CD14-positive monocyte (primary cell): ENCODE measurements around the gene EYA4. TPM values are rescaled to one million over a fixed set of nuclear protein-coding genes. Genes with fewer than 3 reads are reported as not detected.

ENCODE experiments used
- DNase-seq, 3 donors: peaks; one replicate each; pipeline ENCODE4 v3.0.0-alpha.2; 2011 to 2022
- H2AFZ ChIP-seq: 2 replicates; pipeline ENCODE4 v1.6.0; 2012; ENCODE audit warnings: mild to moderate bottlenecking, low read depth, low read length, inconsistent platforms; ENCODE audit not compliant: insufficient read depth, poor library complexity, severe bottlenecking
- H3K27ac ChIP-seq, 2 donors: 1 replicate in 1 of 2; 2 replicates in 1 of 2; pipeline ENCODE4 v1.5.1; 2012 to 2013; ENCODE audit warnings: low read length in 2 of 2, control low read depth in 1 of 2, inconsistent platforms in 1 of 2, low read depth in 1 of 2, mild to moderate bottlenecking in 1 of 2
- H3K27me3 ChIP-seq, 2 donors: one replicate each; pipeline versions ENCODE4 v1.6.0 to v1.6.1; 2011 to 2013; ENCODE audit warnings: low read length in 2 of 2; ENCODE audit not compliant: control insufficient read depth in 2 of 2, insufficient read depth in 2 of 2
- H3K36me3 ChIP-seq, 2 donors: replicated peaks in 1 of 2; 1 replicate in 1 of 2; 2 replicates in 1 of 2; pipeline versions ENCODE4 v1.5.1 to v1.6.1; 2012 to 2013; ENCODE audit warnings: low read length in 2 of 2, control low read depth in 1 of 2, inconsistent platforms in 1 of 2, mild to moderate bottlenecking in 1 of 2; ENCODE audit not compliant: insufficient read depth in 2 of 2, control insufficient read depth in 1 of 2
- H3K4me1 ChIP-seq, 2 donors: 1 replicate in 1 of 2; 2 replicates in 1 of 2; pipeline versions ENCODE4 v1.5.1 to v1.6.1; 2012 to 2013; ENCODE audit warnings: low read length in 2 of 2, control low read depth in 1 of 2, inconsistent platforms in 1 of 2, mild to moderate bottlenecking in 1 of 2, moderate library complexity in 1 of 2; ENCODE audit not compliant: insufficient read depth in 2 of 2, control insufficient read depth in 1 of 2
- H3K4me2 ChIP-seq: replicated peaks from 2 replicates; pipeline ENCODE3; 2012; ENCODE audit warnings: low read length, moderate library complexity, mild to moderate bottlenecking; ENCODE audit not compliant: poor library complexity, severe bottlenecking; ENCODE audit errors: extremely low read depth
- H3K4me3 ChIP-seq, 3 experiments: fragments of 200-600 bp in 1 of 3; sonication (generic) in 1 of 3; replicated peaks in 1 of 3; 1 replicate in 2 of 3; 2 replicates in 1 of 3; pipeline ENCODE4 v1.5.1; 2011 to 2013; ENCODE audit warnings: low read length in 3 of 3, mild to moderate bottlenecking in 3 of 3, control low read depth in 2 of 3, low read depth in 2 of 3, inconsistent platforms in 1 of 3, moderate library complexity in 1 of 3
- H3K79me2 ChIP-seq: 2 replicates; pipeline ENCODE4 v1.6.0; 2012; ENCODE audit warnings: mild to moderate bottlenecking, control low read depth, inconsistent platforms, low read length, moderate library complexity; ENCODE audit not compliant: insufficient read depth
- H3K9ac ChIP-seq: 2 replicates; pipeline ENCODE4 v1.6.0; 2017; ENCODE audit warnings: low read length, mild to moderate bottlenecking; ENCODE audit not compliant: insufficient read depth, poor library complexity, severe bottlenecking
- H3K9me3 ChIP-seq, 2 donors: replicated peaks in 1 of 2; 1 replicate in 1 of 2; 2 replicates in 1 of 2; pipeline versions ENCODE4 v1.5.1 to v1.6.1; 2012 to 2013; ENCODE audit warnings: low read length in 2 of 2, control low read depth in 1 of 2; ENCODE audit not compliant: control insufficient read depth in 1 of 2, insufficient read depth in 1 of 2
- H4K20me1 ChIP-seq: 2 replicates; pipeline ENCODE4 v1.6.0; 2012; ENCODE audit warnings: mild to moderate bottlenecking, low read length, control low read depth, moderate library complexity; ENCODE audit not compliant: insufficient read depth
- H3K27ac Mint-ChIP-seq, 7 donors: one replicate each; pipeline ENCODE4 v1.8.0; 2020; ENCODE audit warnings: mild to moderate bottlenecking in 7 of 7, mixed read lengths in 7 of 7, moderate library complexity in 6 of 7, inconsistent platforms in 2 of 7
- H3K27me3 Mint-ChIP-seq, 3 donors: one replicate each; pipeline ENCODE4 v1.8.0; 2021 to 2022; ENCODE audit warnings: low read depth in 3 of 3, mild to moderate bottlenecking in 3 of 3, mixed read lengths in 3 of 3, moderate library complexity in 3 of 3, inconsistent platforms in 1 of 3
- H3K36me3 Mint-ChIP-seq, 2 donors: one replicate each; pipeline ENCODE4 v1.8.0; 2020; ENCODE audit warnings: mixed read lengths in 2 of 2, inconsistent platforms in 1 of 2, mild to moderate bottlenecking in 1 of 2
- H3K4me1 Mint-ChIP-seq: one replicate; pipeline ENCODE4 v1.8.0; 2020; ENCODE audit warnings: mild to moderate bottlenecking, mixed read lengths
- H3K4me3 Mint-ChIP-seq, 2 donors: one replicate each; pipeline ENCODE4 v1.8.0; 2020; ENCODE audit warnings: mild to moderate bottlenecking in 2 of 2, mixed read lengths in 2 of 2, moderate library complexity in 1 of 2
- H3K9me3 Mint-ChIP-seq, 7 donors: one replicate each; pipeline ENCODE4 v1.8.0; 2020 to 2022; ENCODE audit warnings: mixed read lengths in 7 of 7, mild to moderate bottlenecking in 6 of 7, moderate library complexity in 6 of 7, inconsistent platforms in 2 of 7
- CTCF ChIP-seq: fragments of 200-600 bp; IDR thresholded peaks from one replicate; pipeline ENCODE4 v1.8.0; 2022; ENCODE audit warnings: antibody characterized with exemption, mild to moderate bottlenecking
- WGBS: methylation state at CpG from one replicate; pipeline ENCODE4 v1.1.5; 2013; ENCODE audit warnings: missing lambda C conversion rate; ENCODE audit not compliant: insufficient coverage; 5-methylcytosine and 5-hydroxymethylcytosine counted together
- intact Hi-C, 2 donors: fragments of 100-400 bp; cut with micrococcal nuclease; formaldehyde crosslinking; loops; one replicate each; pipeline versions ENCODE4 v1.15.0 to v1.15.1; 2023
- polyA plus RNA-seq, 3 donors: library from polyadenylated mRNA; depleted of rRNA in 1 of 3; unstranded in 2 of 3; stranded (reverse) in 1 of 3; fragments of 300-500 nt in 2 of 3; fragments of >200 nt in 1 of 3; fragmentation: Illumina TruSeq in 2 of 3; gene quantifications; 1 replicate in 2 of 3; 2 replicates in 1 of 3; pipeline ENCODE4 v1.2.3, GENCODE V29; 2012 to 2021

Gene EYA4
- polyA plus RNA-seq, 3 donors = not detected

GRCh38 chr6:133504158-133504557, 263.0 kb downstream of the EYA4 start:
- Mint-ChIP-seq H3K36me3 (no peaks in the 10 kb centered on the region), H3K9me3 (no peaks in the 10 kb centered on the region), H3K27me3 (no peaks in the 10 kb centered on the region), H3K4me1 (no peaks in the 10 kb centered on the region), H3K27ac (no peak overlapping the region), H3K4me3 (no peak overlapping the region)
- intact Hi-C loops = no loop called here
- Histone ChIP-seq H3K27me3 (no peaks in the 10 kb centered on the region), H3K4me1 (no peaks in the 10 kb centered on the region), H3K9ac (no peak overlapping the region), H3K9me3 (no peaks in the 10 kb centered on the region), H3K27ac (no peak overlapping the region), H3K36me3 (no peaks in the 10 kb centered on the region), H3K79me2 (no peaks in the 10 kb centered on the region), H3K4me2 (no peak overlapping the region), H3K4me3 (no peak overlapping the region), H4K20me1 (no peaks in the 10 kb centered on the region), H2AFZ (no peak overlapping the region)
- TF ChIP-seq CTCF = no peak
- WGBS = 93% methylated on average over 2 of the region's 6 CpGs
- DNase-seq = no peak

DNA sequence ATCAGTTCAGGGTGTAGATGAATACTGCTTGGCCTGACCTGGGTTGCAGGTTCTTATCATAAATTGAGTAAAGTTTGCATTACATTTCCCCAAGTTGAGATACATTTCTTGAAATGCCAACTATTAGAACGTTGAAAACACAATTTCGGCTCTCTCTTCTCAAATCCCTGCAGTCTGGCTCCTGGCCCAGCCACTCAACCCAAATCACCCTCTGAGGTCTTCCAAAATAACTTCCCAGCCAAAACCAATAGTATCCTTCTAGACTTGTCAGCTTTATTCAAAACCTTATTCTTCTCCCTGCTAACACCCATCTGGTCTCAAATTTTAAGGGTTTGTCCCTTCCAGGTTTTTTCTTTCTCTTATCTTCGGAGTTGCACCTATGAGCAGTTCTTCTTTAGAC, 263.6 kb downstream of the EYA4 start:
- H3K4me1 ChIP-seq = no peaks in the 10 kb centered on the region
- intact Hi-C loops = no loop called here
- no peak overlapping the region for H3K4me2 ChIP-seq
- H3K79me2 ChIP-seq = no peaks in the 10 kb centered on the region
- WGBS = 91% methylated on average over 3 of the region's 3 CpGs
- Mint-ChIP-seq H3K27ac (no peak overlapping the region), H3K4me1 (no peaks in the 10 kb centered on the region), H3K36me3 (no peaks in the 10 kb centered on the region), H3K27me3 (peaks cover 0 to 2% (median 0%) of the 10 kb centered on the region in 3 donors), H3K4me3 (no peak overlapping the region), H3K9me3 (no peaks in the 10 kb centered on the region)
- no peak for TF ChIP-seq CTCF
- H4K20me1 ChIP-seq = no peaks in the 10 kb centered on the region
- no peaks in the 10 kb centered on the region for H3K36me3 ChIP-seq
- H2AFZ ChIP-seq = no peak overlapping the region
- no peak for DNase-seq
- no peak overlapping the region for H3K27ac ChIP-seq
- no peak overlapping the region for H3K9ac ChIP-seq
- no peaks in the 10 kb centered on the region for H3K27me3 ChIP-seq
- no peaks in the 10 kb centered on the region for H3K9me3 ChIP-seq
- H3K4me3 ChIP-seq = no peak overlapping the region
